Retinal pigment epithelial cell (primary cell): ENCODE results near the gene GCC1.
"Not testable (repeated sequence)": the region's sequence is repeated elsewhere in the genome, so short reads cannot be mapped to it uniquely, and the experiment has no call there.

Experiments
- DNase-seq: peaks from one replicate; pipeline ENCODE4 v3.0.0-alpha.2; 2010; ENCODE audit warnings: low read depth
- H3K4me3 ChIP-seq: 2 replicates; pipeline ENCODE4 v1.5.1; 2011; ENCODE audit warnings: mild to moderate bottlenecking, low read length, control low read depth, moderate library complexity
- CTCF ChIP-seq: conservative IDR thresholded peaks from 2 replicates; pipeline ENCODE4 v1.5.1; 2011; ENCODE audit warnings: low read depth, low read length, control low read depth, inconsistent platforms

The GCC1 gene

DNA sequence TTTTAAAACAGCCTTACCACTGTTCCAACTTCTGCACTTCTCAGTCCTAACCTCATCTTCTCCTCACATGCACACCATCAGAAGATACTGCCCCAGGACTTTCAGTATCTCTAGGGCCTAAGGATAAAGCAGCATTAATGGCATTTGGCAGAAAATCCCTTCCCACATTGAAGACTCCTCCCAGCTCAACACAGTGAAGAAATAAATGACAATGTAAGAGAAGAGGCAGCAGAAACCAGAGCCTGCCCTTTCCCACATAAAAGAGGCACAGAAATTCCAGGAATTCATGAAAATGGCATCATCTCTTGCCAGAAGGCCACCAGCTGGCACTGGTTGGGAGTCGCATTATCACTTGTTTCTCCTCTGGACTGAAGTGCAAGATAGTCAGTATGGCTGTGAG is 3.7 kb downstream of the GCC1 start:
- TF ChIP-seq CTCF, result no peak
- no peak overlapping the region for H3K4me3 ChIP-seq
- DNase-seq, result no peak

DNA sequence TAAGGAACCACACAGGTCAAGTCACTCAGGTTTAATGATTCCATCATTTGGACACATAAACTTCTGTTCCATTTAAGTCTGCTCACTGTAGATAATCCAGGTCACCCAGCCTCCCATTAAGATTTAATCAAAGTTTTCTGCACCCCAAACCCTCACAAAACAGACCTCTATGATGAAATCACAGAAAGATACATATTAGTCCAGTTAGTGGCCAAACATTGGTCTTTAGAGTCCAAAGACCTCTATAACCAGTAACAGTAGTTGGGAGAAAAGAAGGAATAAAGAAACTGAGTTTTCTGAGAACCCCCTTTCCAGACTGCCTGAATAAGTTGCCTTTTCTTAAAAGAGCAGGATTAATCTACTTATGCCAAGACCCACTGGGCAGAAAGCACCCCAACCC is 4.8 kb downstream of the GCC1 start:
- no peak for TF ChIP-seq CTCF
- no peak overlapping the region for H3K4me3 ChIP-seq
- DNase-seq, result no peak

DNA sequence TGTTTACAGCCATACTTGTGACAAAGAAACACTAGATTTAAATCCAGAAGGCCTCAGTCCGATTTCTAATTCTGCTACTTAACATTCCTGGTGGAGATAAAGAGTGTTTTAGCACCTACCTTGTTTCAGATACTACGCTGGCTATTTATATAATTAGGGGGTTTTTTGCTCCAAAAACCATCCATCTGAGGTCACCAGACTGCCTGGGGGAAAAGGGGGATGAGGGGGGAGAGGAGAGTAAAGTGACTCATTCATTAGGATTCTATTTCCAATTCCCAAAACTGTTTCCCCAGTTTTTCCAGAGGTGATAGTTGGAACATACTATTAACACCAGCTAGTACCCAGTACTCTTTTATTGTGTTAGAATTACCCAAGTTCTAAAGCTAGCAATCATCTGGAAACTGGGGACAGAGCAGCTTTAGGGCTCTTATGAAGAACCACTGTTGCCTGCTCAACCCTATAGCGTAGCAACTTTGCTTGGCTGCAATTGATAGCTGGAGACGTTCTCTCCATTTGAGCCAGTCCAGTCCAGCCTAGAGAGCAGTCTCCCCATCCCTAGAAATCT is 6.6 kb downstream of the GCC1 start:
- no peak overlapping the region for H3K4me3 ChIP-seq
- no peak for TF ChIP-seq CTCF
- no peak for DNase-seq

DNA sequence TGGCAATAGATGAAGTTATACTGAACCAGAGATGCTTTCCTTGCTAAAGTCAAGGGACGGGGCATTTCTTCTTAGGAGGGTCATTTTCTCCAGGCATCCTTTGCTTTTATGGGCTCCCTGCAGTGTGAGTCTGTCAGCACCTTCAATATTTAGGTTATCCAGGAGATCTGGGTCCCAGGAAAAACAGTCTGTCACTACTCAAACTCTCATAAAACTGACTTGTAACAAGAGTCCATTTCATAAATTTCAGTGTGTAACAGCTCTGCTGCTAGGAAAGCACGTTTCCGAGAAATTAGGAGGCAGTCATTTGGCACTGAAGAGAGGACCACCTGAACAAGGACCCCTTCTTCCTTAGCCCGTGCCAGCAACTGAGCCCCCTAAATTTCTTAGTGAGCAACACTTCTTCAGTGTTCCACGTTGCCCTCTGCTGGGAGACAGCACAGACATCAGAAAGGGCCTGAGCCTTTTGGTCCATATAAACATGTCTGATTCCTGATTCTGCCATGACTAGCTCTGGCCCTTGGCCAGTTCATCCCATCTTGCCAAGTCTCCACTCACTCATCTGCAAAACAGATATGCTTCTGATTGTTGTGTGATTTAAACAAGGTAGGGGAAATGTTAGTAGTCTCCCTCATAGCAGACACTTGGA is 7.2 kb downstream of the GCC1 start:
- no peak for DNase-seq
- TF ChIP-seq CTCF, result peak; percentile 39
- no peak overlapping the region for H3K4me3 ChIP-seq

DNA sequence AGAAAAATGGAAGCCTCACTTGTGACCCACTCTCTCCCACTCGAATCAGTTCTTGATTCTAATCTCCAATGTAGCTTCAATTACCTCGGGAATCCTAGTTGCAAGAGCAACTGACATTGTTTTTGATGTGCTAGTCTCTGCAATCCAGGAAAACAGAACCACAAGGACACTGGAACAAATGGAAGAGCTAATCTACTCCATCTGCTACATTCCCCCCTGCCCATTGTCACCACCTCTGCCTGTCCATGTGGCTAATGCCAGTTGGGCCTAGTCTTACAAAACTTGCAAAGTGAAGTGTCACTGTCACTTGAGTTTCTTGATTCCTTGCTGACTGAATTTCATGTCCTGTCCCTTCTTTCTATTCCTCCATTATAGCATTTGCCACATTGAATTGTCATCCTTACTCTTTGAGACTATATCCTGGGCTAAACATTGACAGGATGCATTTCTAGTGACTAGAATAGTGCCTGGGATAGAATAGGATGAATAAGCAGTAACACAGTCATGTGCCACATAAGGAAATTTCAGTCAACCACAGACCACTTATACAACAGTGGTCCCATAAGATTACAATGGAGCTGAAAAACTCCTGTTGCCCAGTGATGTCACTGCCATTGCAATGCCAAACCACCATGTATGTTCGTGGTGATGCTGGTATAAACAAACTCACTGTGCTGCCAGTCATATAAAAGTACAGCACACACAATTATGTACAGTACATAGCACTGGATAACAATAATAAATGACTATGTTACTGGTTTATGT is 13.5 kb downstream of the GCC1 start:
- DNase-seq, result no peak
- H3K4me3 ChIP-seq, result no peak overlapping the region
- TF ChIP-seq CTCF, result no peak

- not testable (repeated sequence) for DNase-seq, H3K4me3 ChIP-seq
Observed at GRCh38 chr7:127568034-127568433, 17.4 kb downstream of the GCC1 start.

- H3K4me3 ChIP-seq, result no peak overlapping the region
- no peak for DNase-seq
- TF ChIP-seq CTCF, result no peak
Observed at GRCh38 chr7:127566242-127566641, 19.2 kb downstream of the GCC1 start.
